Activated CD8-positive, alpha-beta T cell treated with anti-CD3 and anti-CD28 coated beads for 36 hours (primary cell): ENCODE measurements around the gene NCKAP1. TPM values are rescaled to one million over a fixed set of nuclear protein-coding genes. Genes with fewer than 3 reads are reported as not detected.
"Not testable (repeated sequence)": the region's sequence is repeated elsewhere in the genome, so short reads cannot be mapped to it uniquely, and the experiment has no call there.

Source experiments
- ATAC-seq: fragments of 200-7000 bp; cut with Tn5 transposase; one replicate; pipeline ENCODE4 v1.10.0; 2021; ENCODE audit warnings: mild to moderate bottlenecking, moderate library complexity
- CTCF ChIA-PET: fragments of 350-600 bp; sonication (Branson Sonifier 250); formaldehyde crosslinking; loops from one replicate; lab custom pipeline; 2021; ENCODE audit warnings: antibody characterized with exemption; lab: Charles Lee
- POLR2A ChIA-PET: fragments of 350-600 bp; sonication (Branson Sonifier 250); formaldehyde crosslinking; loops from one replicate; lab custom pipeline; 2021; ENCODE audit warnings: antibody characterized with exemption; lab: Charles Lee
- DNase-seq: peaks from one replicate; pipeline ENCODE4 v3.0.0-alpha.2; 2020
- H3K27ac Mint-ChIP-seq: one replicate; pipeline ENCODE4 v1.8.0; 2021; ENCODE audit warnings: mild to moderate bottlenecking, mixed read lengths
- H3K27me3 Mint-ChIP-seq: one replicate; pipeline ENCODE4 v1.8.0; 2021; ENCODE audit warnings: mixed read lengths
- H3K36me3 Mint-ChIP-seq: one replicate; pipeline ENCODE4 v1.8.0; 2021; ENCODE audit warnings: low read depth, mixed read lengths
- H3K4me1 Mint-ChIP-seq: one replicate; pipeline ENCODE4 v1.8.0; 2021; ENCODE audit warnings: low read depth, mixed read lengths
- H3K4me3 Mint-ChIP-seq: one replicate; pipeline ENCODE4 v1.8.0; 2021; ENCODE audit warnings: mild to moderate bottlenecking, moderate library complexity, mixed read lengths
- H3K9me3 Mint-ChIP-seq: one replicate; pipeline ENCODE4 v1.8.0; 2021; ENCODE audit warnings: mixed read lengths
- intact Hi-C: fragments of 100-400 bp; cut with micrococcal nuclease; formaldehyde crosslinking; loops from one replicate; pipeline ENCODE4 v1.10.0; 2022
- total RNA-seq, 2 experiments: library from RNA; stranded (reverse); gene quantifications; one replicate each; pipeline ENCODE4 v1.2.3, GENCODE V29; 2021
- TF ChIP-seq, protein P1 (sequence below): fragments of 200-600 bp; IDR thresholded peaks from one replicate; pipeline ENCODE4 v1.8.0; 2022; ENCODE audit warnings: antibody characterized with exemption, mild to moderate bottlenecking

Gene NCKAP1
- total RNA-seq, 2 experiments from 2014 or later: 3.1 to 3.9 TPM

DNA sequence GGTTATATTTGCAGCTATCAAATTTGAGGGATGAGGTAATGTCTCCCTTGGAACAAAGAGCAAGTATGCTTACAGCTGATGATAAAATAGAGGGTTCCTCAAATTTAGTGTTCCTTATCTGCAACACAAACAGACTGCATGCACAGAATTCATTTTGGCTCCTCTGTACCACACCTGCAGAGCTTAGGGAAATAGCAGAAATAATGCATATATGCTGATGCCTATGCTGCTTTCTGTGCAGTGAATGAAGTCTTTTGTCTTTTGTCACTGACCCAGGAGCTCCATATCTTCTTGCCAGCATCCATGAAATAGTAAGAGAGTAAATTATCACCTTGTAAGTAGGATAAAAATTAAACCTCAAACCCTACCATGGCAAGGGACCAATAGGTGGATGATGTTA lies 69.8 kb downstream of the NCKAP1 start:
- no peaks in the 10 kb centered on the region for H3K4me1 Mint-ChIP-seq
- POLR2A ChIA-PET: no interaction called here

GRCh38 chr2:182966356-182966755 lies 71.9 kb downstream of the NCKAP1 start:
- CTCF ChIA-PET: not testable (repeated sequence)

More for the DNA sequence above, 69.8 kb downstream of the NCKAP1 start:
- no peak overlapping the region for H3K27ac Mint-ChIP-seq
- no peak for ATAC-seq
- no peak for DNase-seq
- no peaks in the 10 kb centered on the region for H3K9me3 Mint-ChIP-seq
- intact Hi-C loops: no loop called here
- no peak overlapping the region for H3K4me3 Mint-ChIP-seq
- H3K27me3 Mint-ChIP-seq: no peaks in the 10 kb centered on the region
- TF ChIP-seq, protein P1, sequence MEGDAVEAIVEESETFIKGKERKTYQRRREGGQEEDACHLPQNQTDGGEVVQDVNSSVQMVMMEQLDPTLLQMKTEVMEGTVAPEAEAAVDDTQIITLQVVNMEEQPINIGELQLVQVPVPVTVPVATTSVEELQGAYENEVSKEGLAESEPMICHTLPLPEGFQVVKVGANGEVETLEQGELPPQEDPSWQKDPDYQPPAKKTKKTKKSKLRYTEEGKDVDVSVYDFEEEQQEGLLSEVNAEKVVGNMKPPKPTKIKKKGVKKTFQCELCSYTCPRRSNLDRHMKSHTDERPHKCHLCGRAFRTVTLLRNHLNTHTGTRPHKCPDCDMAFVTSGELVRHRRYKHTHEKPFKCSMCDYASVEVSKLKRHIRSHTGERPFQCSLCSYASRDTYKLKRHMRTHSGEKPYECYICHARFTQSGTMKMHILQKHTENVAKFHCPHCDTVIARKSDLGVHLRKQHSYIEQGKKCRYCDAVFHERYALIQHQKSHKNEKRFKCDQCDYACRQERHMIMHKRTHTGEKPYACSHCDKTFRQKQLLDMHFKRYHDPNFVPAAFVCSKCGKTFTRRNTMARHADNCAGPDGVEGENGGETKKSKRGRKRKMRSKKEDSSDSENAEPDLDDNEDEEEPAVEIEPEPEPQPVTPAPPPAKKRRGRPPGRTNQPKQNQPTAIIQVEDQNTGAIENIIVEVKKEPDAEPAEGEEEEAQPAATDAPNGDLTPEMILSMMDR: no peak
- H3K36me3 Mint-ChIP-seq: peaks cover 2% of the 10 kb centered on the region
- CTCF ChIA-PET: no interaction called here

DNA sequence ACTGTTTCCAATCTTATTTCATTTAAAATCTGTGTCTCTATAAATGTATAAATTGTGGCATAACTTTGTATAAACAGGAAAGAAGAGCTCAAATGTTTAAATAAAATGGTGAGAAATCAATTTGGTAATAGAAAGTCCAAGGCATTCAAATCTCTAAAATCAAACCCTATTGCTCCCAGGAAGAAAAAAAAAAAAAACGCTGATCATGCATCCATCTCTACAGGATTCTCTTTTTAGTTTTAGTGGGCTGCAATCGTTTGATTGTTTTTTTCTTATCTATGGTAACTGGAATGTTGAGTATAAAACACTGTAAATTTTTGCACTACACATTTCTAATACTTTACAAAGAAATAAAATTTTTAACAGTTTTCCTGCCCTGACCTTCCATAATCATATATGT lies 75.6 kb downstream of the NCKAP1 start:
- ChIA-PET POLR2A (no interaction called here), CTCF (no interaction called here)
- no peak overlapping the region for H3K27ac Mint-ChIP-seq
- no peaks in the 10 kb centered on the region for H3K4me1 Mint-ChIP-seq
- no peak overlapping the region for H3K4me3 Mint-ChIP-seq
- no peak for ATAC-seq
- no peaks in the 10 kb centered on the region for H3K9me3 Mint-ChIP-seq
- TF ChIP-seq, protein P1: no peak
- H3K27me3 Mint-ChIP-seq: no peaks in the 10 kb centered on the region
- peaks cover 2% of the 10 kb centered on the region for H3K36me3 Mint-ChIP-seq
- intact Hi-C loops: no loop called here
- no peak for DNase-seq

More at GRCh38 chr2:182966356-182966755, 71.9 kb downstream of the NCKAP1 start:
- H3K27me3 Mint-ChIP-seq, H3K9me3 Mint-ChIP-seq, DNase-seq, H3K4me1 Mint-ChIP-seq, POLR2A ChIA-PET, H3K27ac Mint-ChIP-seq, H3K36me3 Mint-ChIP-seq, ATAC-seq, intact Hi-C loops, H3K4me3 Mint-ChIP-seq: not testable (repeated sequence)

GRCh38 chr2:182960869-182961268 lies 77.4 kb downstream of the NCKAP1 start:
- ATAC-seq, DNase-seq, H3K4me1 Mint-ChIP-seq, H3K9me3 Mint-ChIP-seq, H3K36me3 Mint-ChIP-seq, H3K27me3 Mint-ChIP-seq, H3K4me3 Mint-ChIP-seq, POLR2A ChIA-PET, H3K27ac Mint-ChIP-seq, CTCF ChIA-PET, intact Hi-C loops: not testable (repeated sequence)

GRCh38 chr2:182954789-182955188 lies 83.5 kb downstream of the NCKAP1 start:
- no peaks in the 10 kb centered on the region for H3K27me3 Mint-ChIP-seq
- intact Hi-C loops: no loop called here
- no peak for DNase-seq
- H3K36me3 Mint-ChIP-seq: peaks cover 2% of the 10 kb centered on the region
- ChIA-PET POLR2A (no interaction called here), CTCF (interaction anchor here (1.9 kb wide), 1 partner anchor 25 kb away, joined by 4 read pairs; no protein-coding TSS in a partner anchor)
- no peaks in the 10 kb centered on the region for H3K9me3 Mint-ChIP-seq
- ATAC-seq: no peak
- H3K4me3 Mint-ChIP-seq: no peak overlapping the region
- no peak overlapping the region for H3K27ac Mint-ChIP-seq
- TF ChIP-seq, protein P1: no peak
- peaks cover 8% of the 10 kb centered on the region for H3K4me1 Mint-ChIP-seq

DNA sequence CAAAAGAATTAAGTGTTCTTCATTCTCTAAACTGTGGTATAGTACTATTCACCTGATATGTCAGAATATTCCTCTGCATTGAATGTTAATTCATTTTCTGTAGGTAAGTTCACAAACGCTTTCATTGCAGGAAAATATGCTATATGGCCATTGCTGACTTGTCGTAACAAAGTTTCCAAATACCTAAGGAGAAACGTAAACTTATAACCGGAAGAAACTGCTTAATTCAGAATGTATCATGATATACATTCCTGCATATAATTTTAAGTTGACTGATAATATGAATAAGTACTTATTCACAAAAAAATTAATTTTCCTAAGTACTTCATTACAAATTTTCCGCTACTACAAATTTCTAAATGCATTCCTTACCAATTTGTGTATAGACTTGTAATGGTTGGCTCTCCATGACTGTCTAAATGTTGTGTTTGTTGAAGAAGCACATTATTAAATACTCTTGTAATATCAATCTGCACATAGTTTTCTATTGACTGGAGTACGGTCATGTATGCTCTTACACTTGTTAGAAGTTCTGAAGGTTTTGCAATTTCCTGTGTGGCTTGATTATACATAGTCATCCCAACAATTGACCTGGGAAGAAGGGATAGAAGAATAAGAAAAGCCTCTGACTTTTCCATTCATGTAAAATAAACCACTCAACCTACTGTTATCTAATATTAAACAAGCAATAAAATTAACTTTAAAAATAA lies 85.4 kb downstream of the NCKAP1 start:
- H3K4me1 Mint-ChIP-seq: peaks cover 12% of the 10 kb centered on the region
- no peaks in the 10 kb centered on the region for H3K9me3 Mint-ChIP-seq
- intact Hi-C loops: no loop called here
- no peak overlapping the region for H3K4me3 Mint-ChIP-seq
- ATAC-seq (no peak), DNase-seq (no peak)
- no peaks in the 10 kb centered on the region for H3K27me3 Mint-ChIP-seq
- H3K27ac Mint-ChIP-seq: no peak overlapping the region
- H3K36me3 Mint-ChIP-seq: peaks cover 2% of the 10 kb centered on the region
- ChIA-PET POLR2A (no interaction called here), CTCF (no interaction called here)
- TF ChIP-seq, protein P1: no peak
